Measurements from ENCODE around the gene ANKRD23. TPM values are rescaled to one million over a fixed set of nuclear protein-coding genes. Genes with fewer than 3 reads are reported as not detected.

Gene ANKRD23
- total and polyA plus RNA-seq, 10 donors = 2.4 to 19.8 (median 5.9) TPM

DNA sequence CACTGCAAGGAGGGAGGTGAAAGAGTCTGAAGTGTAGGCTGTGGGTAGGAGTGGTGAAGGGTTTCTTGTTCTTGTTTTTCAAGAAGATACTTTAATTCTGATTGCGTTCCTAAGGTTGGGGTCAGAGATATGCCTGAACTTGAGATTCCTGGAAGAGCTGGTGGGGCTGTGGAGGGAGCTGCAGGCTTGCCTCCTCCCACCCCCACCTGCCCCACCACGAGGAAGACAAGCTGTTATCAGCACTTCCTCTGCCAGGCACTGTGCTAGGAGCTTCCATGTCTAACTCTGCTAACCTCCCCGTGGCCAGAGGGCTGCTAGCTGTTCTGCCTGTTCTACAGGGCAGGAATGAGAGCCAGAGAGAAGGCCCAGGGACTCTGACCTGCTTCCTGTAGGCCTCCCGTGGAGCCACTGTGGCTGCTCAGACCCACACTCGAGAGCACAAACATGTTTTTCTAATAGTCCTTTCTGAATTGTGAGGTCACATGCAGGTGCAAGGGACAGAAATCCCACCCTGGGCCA lies 13.7 kb downstream of the ANKRD23 start:
- H3K4me3 ChIP-seq = no peak overlapping the region
- TF ChIP-seq, protein P1, sequence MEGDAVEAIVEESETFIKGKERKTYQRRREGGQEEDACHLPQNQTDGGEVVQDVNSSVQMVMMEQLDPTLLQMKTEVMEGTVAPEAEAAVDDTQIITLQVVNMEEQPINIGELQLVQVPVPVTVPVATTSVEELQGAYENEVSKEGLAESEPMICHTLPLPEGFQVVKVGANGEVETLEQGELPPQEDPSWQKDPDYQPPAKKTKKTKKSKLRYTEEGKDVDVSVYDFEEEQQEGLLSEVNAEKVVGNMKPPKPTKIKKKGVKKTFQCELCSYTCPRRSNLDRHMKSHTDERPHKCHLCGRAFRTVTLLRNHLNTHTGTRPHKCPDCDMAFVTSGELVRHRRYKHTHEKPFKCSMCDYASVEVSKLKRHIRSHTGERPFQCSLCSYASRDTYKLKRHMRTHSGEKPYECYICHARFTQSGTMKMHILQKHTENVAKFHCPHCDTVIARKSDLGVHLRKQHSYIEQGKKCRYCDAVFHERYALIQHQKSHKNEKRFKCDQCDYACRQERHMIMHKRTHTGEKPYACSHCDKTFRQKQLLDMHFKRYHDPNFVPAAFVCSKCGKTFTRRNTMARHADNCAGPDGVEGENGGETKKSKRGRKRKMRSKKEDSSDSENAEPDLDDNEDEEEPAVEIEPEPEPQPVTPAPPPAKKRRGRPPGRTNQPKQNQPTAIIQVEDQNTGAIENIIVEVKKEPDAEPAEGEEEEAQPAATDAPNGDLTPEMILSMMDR (IDR thresholded peaks at IDR 0.05 in 8 of 11, conservative IDR thresholded peaks at IDR 0.05 in 3 of 11) = no peak
- TF ChIP-seq POLR2AphosphoS5 (IDR thresholded peaks at IDR 0.05) = no peak
- TF ChIP-seq POLR2A (IDR thresholded peaks at IDR 0.05) = no peak
- H3K9me3 ChIP-seq = no peaks in the 10 kb centered on the region
- peaks cover 0 to 99% (median 84%) of the 10 kb centered on the region in 6 donors for H3K36me3 ChIP-seq
- H3K27ac ChIP-seq = peak overlapping the region in 1 of 8 donors; percentile 17
- 63 to 75% (median 68%) methylated on average over 5 of the region's 5 CpGs for WGBS, 5 donors
- intact Hi-C loops (cut with DNase I; ENCODE audit: low total_unique reads) = no loop called here
- peaks cover 0 to 23% (median 13%) of the 10 kb centered on the region in 6 donors for H3K4me1 ChIP-seq
- DNase-seq = peak; percentile 64
- H3K27me3 ChIP-seq (replicated peaks in 1 of 7) = no peaks in the 10 kb centered on the region

DNA sequence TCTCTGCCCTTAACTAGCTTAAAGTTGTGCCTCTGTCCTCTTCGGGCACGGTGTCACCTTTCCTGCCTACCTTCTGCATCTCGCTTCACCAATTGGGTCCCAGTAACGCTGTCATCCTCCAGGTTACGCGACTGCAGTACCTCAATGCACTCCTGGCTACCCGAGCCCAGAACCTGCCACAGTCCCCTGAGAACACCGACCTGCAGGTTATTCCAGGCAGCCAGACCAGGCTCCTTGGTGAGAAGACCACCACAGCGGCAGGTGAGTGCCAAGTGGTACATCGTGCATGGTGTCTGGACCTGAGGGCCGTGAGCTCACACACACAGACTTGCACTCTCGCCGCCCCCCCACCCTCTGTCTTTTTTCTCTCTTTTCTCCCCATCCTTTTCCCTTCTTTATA lies 14.9 kb downstream of the ANKRD23 start:
- intact Hi-C loops (cut with DNase I; ENCODE audit: low total_unique reads) = no loop called here

DNA sequence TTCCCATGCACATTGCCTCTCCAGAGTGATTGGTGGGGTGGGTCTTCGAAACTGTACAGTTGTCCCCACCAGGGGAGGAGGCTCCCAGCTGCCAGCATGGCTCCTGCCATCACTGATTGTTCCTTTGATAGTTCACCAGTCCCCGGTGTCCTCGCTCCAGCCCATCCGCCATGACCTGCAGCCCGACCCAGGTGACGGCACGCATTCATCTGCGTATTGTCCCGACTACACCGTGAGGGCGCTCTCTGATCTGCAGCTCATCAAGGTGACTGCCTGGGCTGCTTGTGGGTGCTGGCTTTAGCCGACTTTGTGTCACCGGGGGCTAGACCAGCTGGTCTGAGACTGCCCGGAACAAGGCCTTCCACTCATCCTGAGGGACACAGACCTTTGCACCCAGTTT lies 15.4 kb downstream of the ANKRD23 start:
- Histone ChIP-seq H3K36me3 (peaks cover 0 to 100% (median 84%) of the 10 kb centered on the region in 6 donors), H3K4me3 (no peak overlapping the region), H3K27ac (no peak overlapping the region), H3K9me3 (no peaks in the 10 kb centered on the region), H3K4me1 (peaks cover 0 to 27% (median 14%) of the 10 kb centered on the region in 6 donors), H3K27me3 (replicated peaks in 1 of 7) (no peaks in the 10 kb centered on the region)
- intact Hi-C loops (cut with DNase I; ENCODE audit: low total_unique reads) = no loop called here
- DNase-seq = peak; percentile 68
- TF ChIP-seq POLR2AphosphoS5 (IDR thresholded peaks at IDR 0.05) = no peak
- no peak for TF ChIP-seq POLR2A (IDR thresholded peaks at IDR 0.05)
- TF ChIP-seq, protein P1 (IDR thresholded peaks at IDR 0.05 in 8 of 11, conservative IDR thresholded peaks at IDR 0.05 in 3 of 11) = no peak
- WGBS, 5 donors = 92 to 98% (median 96%) methylated on average over 14 of the region's 14 CpGs

More for the DNA sequence above, 14.9 kb downstream of the ANKRD23 start:
- no peaks in the 10 kb centered on the region for H3K9me3 ChIP-seq
- DNase-seq = peak; percentile 59
- peaks cover 0 to 100% (median 84%) of the 10 kb centered on the region in 6 donors for H3K36me3 ChIP-seq
- TF ChIP-seq, protein P1 (IDR thresholded peaks at IDR 0.05 in 8 of 11, conservative IDR thresholded peaks at IDR 0.05 in 3 of 11) = no peak
- TF ChIP-seq POLR2A (IDR thresholded peaks at IDR 0.05) = no peak
- TF ChIP-seq POLR2AphosphoS5 (IDR thresholded peaks at IDR 0.05) = no peak
- H3K27me3 ChIP-seq (replicated peaks in 1 of 7) = no peaks in the 10 kb centered on the region
- H3K4me1 ChIP-seq = peaks cover 0 to 27% (median 15%) of the 10 kb centered on the region in 6 donors
- WGBS, 5 donors = 94 to 98% (median 96%) methylated on average over 13 of the region's 13 CpGs
- H3K27ac ChIP-seq = no peak overlapping the region
- H3K4me3 ChIP-seq = no peak overlapping the region

DNA sequence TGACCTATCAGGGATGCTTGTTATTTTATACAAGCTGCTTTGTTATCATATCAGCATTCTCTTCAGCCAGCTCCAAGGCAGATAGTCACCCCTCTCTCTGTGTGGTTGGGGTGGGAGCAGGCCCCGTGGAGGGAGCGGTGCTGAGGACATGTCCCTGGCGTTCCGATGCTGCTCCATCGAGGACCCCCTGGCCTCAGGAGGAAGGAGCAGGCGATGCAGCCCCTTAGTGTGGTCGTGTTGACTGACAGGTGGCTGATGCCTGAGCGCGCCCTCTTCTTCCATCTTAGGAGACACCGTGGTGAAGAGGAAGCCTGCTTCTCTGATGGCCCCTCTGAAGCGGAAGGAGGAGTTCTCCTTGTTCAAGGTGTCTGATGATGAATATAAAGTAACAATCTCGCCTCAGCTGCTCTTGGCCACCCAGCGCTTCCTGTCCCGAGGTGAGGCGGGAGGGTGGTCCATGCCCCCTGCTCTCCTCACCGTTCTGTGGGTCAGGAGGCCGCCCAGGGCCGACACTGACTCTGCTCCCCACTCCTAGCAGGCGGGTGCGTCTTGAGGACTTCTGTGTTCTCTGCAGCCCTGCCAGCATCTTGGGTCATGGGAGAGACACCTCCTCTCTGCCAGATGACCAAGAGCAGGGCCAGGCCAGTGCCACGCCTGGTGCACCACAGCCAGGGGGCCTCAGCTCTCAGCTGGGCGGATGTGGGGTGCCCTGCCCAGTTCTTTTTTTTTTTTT lies 17.1 kb downstream of the ANKRD23 start:
- Histone ChIP-seq H3K36me3 (peaks cover 0 to 100% (median 74%) of the 10 kb centered on the region in 6 donors), H3K27me3 (replicated peaks in 1 of 7) (no peaks in the 10 kb centered on the region), H3K4me1 (peaks cover 0 to 26% (median 6%) of the 10 kb centered on the region in 6 donors), H3K9me3 (no peaks in the 10 kb centered on the region), H3K4me3 (no peak overlapping the region), H3K27ac (no peak overlapping the region)
- intact Hi-C loops (cut with DNase I; ENCODE audit: low total_unique reads) = no loop called here
- DNase-seq = peak; percentile 64
- 90 to 94% (median 93%) methylated on average over 15 to 22 of the region's 22 CpGs for WGBS, 5 donors
- no peak for TF ChIP-seq POLR2A (IDR thresholded peaks at IDR 0.05)
- TF ChIP-seq POLR2AphosphoS5 (IDR thresholded peaks at IDR 0.05) = peak in 2 of 3 donors; percentile 9 to 45
